Common myeloid progenitor, CD34-positive (primary cell): ENCODE measurements around the gene PTGDR.

Source experiments
- CTCF ChIA-PET: fragments of 350-600 bp; sonication (Branson Sonifier 250); formaldehyde crosslinking; loops from one replicate; lab custom pipeline; 2021; ENCODE audit warnings: antibody characterized with exemption; lab: Charles Lee
- POLR2A ChIA-PET: fragments of 350-600 bp; sonication (Branson Sonifier 250); formaldehyde crosslinking; loops from one replicate; lab custom pipeline; 2021; ENCODE audit warnings: antibody characterized with exemption; lab: Charles Lee
- DNase-seq, 3 donors: peaks; one replicate each; pipeline versions ENCODE4 v3.0.0 to v3.0.0-alpha.2; 2013
- H3K27ac ChIP-seq, 2 experiments: 1 replicate in 1 of 2; 2 replicates in 1 of 2; pipeline ENCODE4 v1.7.0; 2013; ENCODE audit warnings: inconsistent platforms in 2 of 2, low read length in 2 of 2, mild to moderate bottlenecking in 2 of 2, low read depth in 1 of 2, moderate library complexity in 1 of 2; ENCODE audit not compliant: severe bottlenecking in 2 of 2, insufficient read depth in 1 of 2, poor library complexity in 1 of 2
- H3K27me3 ChIP-seq, 5 experiments: replicated peaks in 2 of 5; 1 replicate in 3 of 5; 2 replicates in 2 of 5; pipeline versions ENCODE4 v1.6.1 to v1.7.0; 2013; ENCODE audit warnings: low read length in 4 of 5, mild to moderate bottlenecking in 2 of 5, moderate library complexity in 2 of 5, inconsistent platforms in 1 of 5; ENCODE audit not compliant: insufficient read depth in 5 of 5, control insufficient read depth in 4 of 5
- H3K36me3 ChIP-seq, 4 experiments: 1 replicate in 2 of 4; 2 replicates in 2 of 4; pipeline versions ENCODE4 v1.6.1 to v1.7.0; 2013; ENCODE audit warnings: low read length in 3 of 4, control low read depth in 1 of 4, mild to moderate bottlenecking in 1 of 4; ENCODE audit not compliant: control insufficient read depth in 4 of 4, insufficient read depth in 4 of 4
- H3K4me1 ChIP-seq, 4 experiments: 1 replicate in 3 of 4; 2 replicates in 1 of 4; pipeline versions ENCODE4 v1.6.1 to v1.7.1; 2013; ENCODE audit warnings: low read length in 3 of 4, mild to moderate bottlenecking in 3 of 4, control low read depth in 1 of 4, inconsistent platforms in 1 of 4, moderate library complexity in 1 of 4; ENCODE audit not compliant: control insufficient read depth in 4 of 4, insufficient read depth in 4 of 4; ENCODE audit errors: control extremely low read depth in 1 of 4
- H3K4me3 ChIP-seq, 7 experiments: 1 replicate in 4 of 7; 2 replicates in 3 of 7; pipeline versions ENCODE4 v1.5.1 to v1.7.0; 2013; ENCODE audit warnings: mild to moderate bottlenecking in 7 of 7, low read length in 6 of 7, moderate library complexity in 6 of 7, inconsistent platforms in 2 of 7, low read depth in 2 of 7, control low read depth in 1 of 7; ENCODE audit not compliant: insufficient read depth in 4 of 7, control insufficient read depth in 1 of 7; ENCODE audit errors: extremely low read depth in 1 of 7
- H3K9me3 ChIP-seq, 5 experiments: 1 replicate in 4 of 5; 2 replicates in 1 of 5; pipeline versions ENCODE4 v1.6.1 to v1.7.1; 2013; ENCODE audit warnings: low read length in 4 of 5, mild to moderate bottlenecking in 2 of 5, inconsistent platforms in 1 of 5, low read depth in 1 of 5, moderate library complexity in 1 of 5; ENCODE audit not compliant: control insufficient read depth in 4 of 5, insufficient read depth in 2 of 5; ENCODE audit errors: control extremely low read depth in 1 of 5
- WGBS: methylation state at CpG from one replicate; pipeline ENCODE4 v1.1.5; 2013; ENCODE audit not compliant: insufficient coverage; 5-methylcytosine and 5-hydroxymethylcytosine counted together

Gene PTGDR

DNA sequence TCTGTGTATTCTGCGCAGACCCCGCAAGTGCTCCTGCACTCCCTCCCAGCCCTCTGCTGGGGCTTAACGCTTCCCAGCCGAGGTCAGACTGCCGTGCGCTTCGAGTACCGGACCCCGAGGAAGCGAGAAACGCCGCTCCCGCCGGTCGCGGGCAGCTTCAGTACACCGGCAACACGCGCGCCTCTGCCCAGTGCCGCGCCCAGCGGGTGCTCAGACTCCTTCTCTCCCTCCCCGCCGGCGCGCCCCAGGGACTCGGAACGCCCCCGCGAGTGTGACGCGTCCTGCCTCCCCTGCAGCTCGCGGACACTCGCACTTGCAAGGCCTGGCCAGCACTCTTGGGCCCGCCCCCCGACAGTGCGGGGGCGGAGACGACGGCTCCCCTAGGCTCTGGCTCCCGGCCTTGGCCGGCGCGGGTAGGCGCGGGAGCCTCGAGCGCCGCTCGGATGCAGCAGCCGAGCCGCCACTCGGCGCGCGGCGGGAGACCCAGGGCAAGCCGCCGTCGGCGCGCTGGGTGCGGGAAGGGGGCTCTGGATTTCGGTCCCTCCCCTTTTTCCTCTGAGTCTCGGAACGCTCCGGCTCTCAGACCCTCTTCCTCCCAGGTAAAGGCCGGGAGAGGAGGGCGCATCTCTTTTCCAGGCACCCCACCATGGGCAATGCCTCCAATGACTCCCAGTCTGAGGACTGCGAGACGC lies 46.6 kb downstream of the PTGDR start, which contains the start of gene PTGER2:
Gene PTGER2 (plus strand): TSS at position 410 of the 692 bp plus-strand sequence. CDS start 237 bp downstream, at position 647.
- H3K27ac ChIP-seq, result peak within 1 kb of the TSS; percentile 77 to 88
- H3K4me1 ChIP-seq, result peaks cover 53 to 94% (median 88%) of the 10 kb centered on the region in 4 experiments

DNA sequence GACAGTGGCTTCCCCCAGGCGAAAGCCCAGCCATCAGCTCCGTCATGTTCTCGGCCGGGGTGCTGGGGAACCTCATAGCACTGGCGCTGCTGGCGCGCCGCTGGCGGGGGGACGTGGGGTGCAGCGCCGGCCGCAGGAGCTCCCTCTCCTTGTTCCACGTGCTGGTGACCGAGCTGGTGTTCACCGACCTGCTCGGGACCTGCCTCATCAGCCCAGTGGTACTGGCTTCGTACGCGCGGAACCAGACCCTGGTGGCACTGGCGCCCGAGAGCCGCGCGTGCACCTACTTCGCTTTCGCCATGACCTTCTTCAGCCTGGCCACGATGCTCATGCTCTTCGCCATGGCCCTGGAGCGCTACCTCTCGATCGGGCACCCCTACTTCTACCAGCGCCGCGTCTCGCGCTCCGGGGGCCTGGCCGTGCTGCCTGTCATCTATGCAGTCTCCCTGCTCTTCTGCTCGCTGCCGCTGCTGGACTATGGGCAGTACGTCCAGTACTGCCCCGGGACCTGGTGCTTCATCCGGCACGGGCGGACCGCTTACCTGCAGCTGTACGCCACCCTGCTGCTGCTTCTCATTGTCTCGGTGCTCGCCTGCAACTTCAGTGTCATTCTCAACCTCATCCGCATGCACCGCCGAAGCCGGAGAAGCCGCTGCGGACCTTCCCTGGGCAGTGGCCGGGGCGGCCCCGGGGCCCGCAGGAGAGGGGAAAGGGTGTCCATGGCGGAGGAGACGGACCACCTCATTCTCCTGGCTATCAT lies 47.3 kb downstream of the PTGDR start:
- Histone ChIP-seq H3K27me3 (no peaks in the 10 kb centered on the region), H3K4me3 (peak overlapping the region; percentile 54 to 96 (median 90)), H3K9me3 (no peaks in the 10 kb centered on the region), H3K27ac (peak overlapping the region; percentile 75 to 88), H3K36me3 (peaks cover 0 to 3% (median 0%) of the 10 kb centered on the region in 4 experiments), H3K4me1 (peaks cover 50 to 93% (median 83%) of the 10 kb centered on the region in 4 experiments)
- DNase-seq, result peak in 2 of 3 donors; percentile 62 to 74
- ChIA-PET CTCF (interaction anchor here (1.5 to 5.8 kb wide), 3 partner anchors 10 to 17 kb away, joined by 3 to 34 read pairs (median 5); no protein-coding TSS in a partner anchor), POLR2A (no interaction called here)
- WGBS, result under 1% methylated on average over 59 of the region's 63 CpGs

More for the DNA sequence above, 46.6 kb downstream of the PTGDR start, which contains the start of gene PTGER2:
- WGBS, result under 1% methylated on average over 64 of the region's 73 CpGs
- POLR2A ChIA-PET, result interaction anchor here (0.6 kb wide), 1 partner anchor 383 kb away, joined by 3 read pairs; no protein-coding TSS in a partner anchor
- Histone ChIP-seq H3K27me3 (no peaks in the 10 kb centered on the region), H3K4me3 (peak within 1 kb of the TSS; percentile 54 to 96 (median 90)), H3K9me3 (no peaks in the 10 kb centered on the region), H3K36me3 (no peaks in the 10 kb centered on the region)
- DNase-seq, result peak; percentile 74 to 95 (median 90)
- CTCF ChIA-PET, result interaction anchor here (1.2 to 5.8 kb wide), 4 partner anchors 9 to 162 kb away, joined by 3 to 34 read pairs (median 4); no protein-coding TSS in a partner anchor

DNA sequence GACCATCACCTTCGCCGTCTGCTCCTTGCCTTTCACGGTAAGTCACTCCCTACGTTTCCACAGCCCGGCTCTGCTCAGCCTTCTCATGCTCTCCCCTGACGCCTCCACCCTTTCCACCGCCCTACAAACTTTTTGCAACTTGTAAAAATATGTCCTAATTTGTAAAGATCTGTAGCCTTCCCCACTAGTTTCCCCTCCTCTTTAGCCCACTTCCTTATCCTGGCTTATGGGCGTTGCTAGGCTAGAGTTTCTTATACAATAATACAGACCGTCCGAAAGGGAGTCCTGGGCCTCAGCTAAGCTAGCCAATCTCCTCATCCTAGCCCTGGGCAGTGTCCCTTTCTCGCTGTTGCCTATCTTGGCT lies 47.8 kb downstream of the PTGDR start:
- no peaks in the 10 kb centered on the region for H3K27me3 ChIP-seq
- H3K4me1 ChIP-seq, result peaks cover 44 to 87% (median 77%) of the 10 kb centered on the region in 4 experiments
- 0% methylated on average over 8 of the region's 11 CpGs for WGBS
- ChIA-PET CTCF (interaction anchor here (1.9 to 5.8 kb wide), 3 partner anchors 11 to 16 kb away, joined by 5 to 34 read pairs (median 10); no protein-coding TSS in a partner anchor), POLR2A (interaction anchor here (0.8 kb wide), 1 partner anchor 87 kb away, joined by 3 read pairs; no protein-coding TSS in a partner anchor)
- H3K27ac ChIP-seq, result peak overlapping the region; percentile 75 to 88
- H3K9me3 ChIP-seq, result no peaks in the 10 kb centered on the region
- peaks cover 0 to 5% (median 2%) of the 10 kb centered on the region in 4 experiments for H3K36me3 ChIP-seq
- peak overlapping the region; percentile 54 to 96 (median 90) for H3K4me3 ChIP-seq
- peak in 2 of 3 donors; percentile 66 to 73 for DNase-seq

DNA sequence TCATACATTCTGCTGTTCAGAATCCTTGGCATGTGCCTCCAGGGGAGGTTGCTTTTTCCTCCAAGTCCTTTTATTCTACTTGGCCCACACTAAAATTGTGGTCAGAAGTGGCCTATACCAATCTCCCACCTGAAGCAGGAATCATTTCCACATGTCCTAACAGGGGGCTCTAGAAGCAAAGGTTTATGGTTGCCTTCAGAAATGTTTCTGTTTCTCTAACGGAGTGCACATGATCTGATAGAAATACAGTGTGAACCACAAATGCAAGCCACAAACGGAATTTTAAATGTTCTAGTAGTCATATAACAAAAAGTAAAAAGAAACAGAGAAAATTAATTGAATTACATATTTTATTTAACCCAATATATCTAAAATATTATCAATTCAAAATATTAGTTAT lies 50.6 kb downstream of the PTGDR start:
- CTCF ChIA-PET, result interaction anchor here (1.4 to 5.8 kb wide), 4 partner anchors 8 to 234 kb away, joined by 3 to 34 read pairs (median 8); partner anchors contain the start of genes GPR137C and TXNDC16
- Histone ChIP-seq H3K4me1 (peaks cover 27 to 60% (median 52%) of the 10 kb centered on the region in 4 experiments), H3K4me3 (peak overlapping the region in 3 of 7 experiments; percentile 94 to 96 (median 95)), H3K36me3 (peaks cover 5 to 19% (median 9%) of the 10 kb centered on the region in 4 experiments), H3K27me3 (no peaks in the 10 kb centered on the region), H3K9me3 (peaks cover 3 to 16% (median 8%) of the 10 kb centered on the region in 5 experiments), H3K27ac (peak overlapping the region in 1 of 2 experiments; percentile 69)
- POLR2A ChIA-PET, result no interaction called here
- WGBS, result no CpG with 5 or more reads among the region's 2 CpGs
- peak in 2 of 3 donors; percentile 50 to 53 for DNase-seq

DNA sequence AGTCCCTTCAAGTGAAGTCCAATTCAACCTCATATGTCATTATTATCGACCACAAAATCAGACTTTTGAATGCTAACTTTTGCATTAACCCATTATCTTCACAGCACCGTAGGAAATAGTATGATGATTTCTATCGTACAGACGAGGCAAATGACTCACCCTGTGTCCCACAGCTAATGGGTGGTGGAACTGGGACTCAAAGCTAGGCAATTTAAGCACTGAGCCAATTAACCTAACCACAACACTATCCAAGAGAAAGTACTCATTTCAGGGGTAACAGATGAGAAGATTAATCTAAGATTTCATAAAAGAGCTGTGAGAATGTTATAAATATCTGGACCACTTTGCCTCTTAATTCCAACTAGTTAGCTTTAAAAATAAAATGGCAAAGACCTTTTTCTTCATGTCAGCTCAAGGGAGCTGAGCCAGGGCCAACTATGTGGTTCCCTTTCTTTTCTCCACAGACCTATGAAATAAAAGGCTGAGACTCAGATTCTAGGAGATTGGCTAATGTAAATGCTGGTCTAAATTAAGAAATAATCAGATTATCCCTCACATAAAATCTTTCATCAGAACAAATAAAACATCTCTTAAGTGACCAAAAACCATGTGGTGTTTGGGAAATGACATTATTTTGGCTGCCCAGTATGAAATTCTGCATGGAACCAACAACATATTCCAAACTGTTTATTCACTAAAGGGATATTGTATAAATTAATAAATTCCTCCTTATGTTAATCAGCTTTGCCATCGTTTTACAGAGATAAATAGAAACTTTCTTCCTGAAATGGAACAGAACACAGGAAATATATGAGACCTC lies 51.5 kb downstream of the PTGDR start:
- Histone ChIP-seq H3K4me1 (peaks cover 22 to 51% (median 44%) of the 10 kb centered on the region in 4 experiments), H3K27me3 (no peaks in the 10 kb centered on the region), H3K9me3 (peaks cover 3 to 18% (median 11%) of the 10 kb centered on the region in 5 experiments), H3K36me3 (peaks cover 5 to 23% (median 10%) of the 10 kb centered on the region in 4 experiments), H3K4me3 (peak overlapping the region in 2 of 7 experiments; percentile 94 to 95), H3K27ac (no peak overlapping the region)
- 40% methylated on average over 1 of the region's 5 CpGs for WGBS
- POLR2A ChIA-PET, result interaction anchor here (0.6 kb wide), 1 partner anchor 30 kb away, joined by 3 read pairs; no protein-coding TSS in a partner anchor
- peak in 2 of 3 donors; percentile 20 to 48 for DNase-seq
- CTCF ChIA-PET, result interaction anchor here (5.8 kb wide), 1 partner anchor 19 kb away, joined by 34 read pairs; no protein-coding TSS in a partner anchor

DNA sequence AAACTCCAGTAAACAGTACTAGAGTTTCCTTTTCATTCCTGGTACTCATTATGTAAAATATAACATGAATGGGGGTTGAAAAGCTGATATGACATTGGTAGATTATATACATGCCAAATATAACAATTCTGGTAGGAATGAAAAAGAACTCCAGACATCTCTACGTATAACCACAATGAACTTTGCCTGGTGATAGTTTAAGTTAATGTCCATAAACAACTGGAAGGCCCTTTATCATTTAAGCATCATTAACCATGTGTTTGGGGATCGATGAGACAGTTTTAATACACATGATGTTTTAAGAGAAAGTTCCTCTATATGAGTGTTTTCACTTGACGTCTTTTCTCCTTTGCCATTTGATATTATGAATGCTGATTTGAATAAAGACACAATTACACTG lies 52.4 kb downstream of the PTGDR start:
- H3K27me3 ChIP-seq, result no peaks in the 10 kb centered on the region
- no CpG with 5 or more reads among the region's 3 CpGs for WGBS
- H3K27ac ChIP-seq, result no peak overlapping the region
- DNase-seq, result no peak
- H3K4me3 ChIP-seq, result no peak overlapping the region
- peaks cover 22 to 47% (median 40%) of the 10 kb centered on the region in 4 experiments for H3K4me1 ChIP-seq
- H3K9me3 ChIP-seq, result peaks cover 3 to 18% (median 11%) of the 10 kb centered on the region in 5 experiments
- peaks cover 5 to 25% (median 10%) of the 10 kb centered on the region in 4 experiments for H3K36me3 ChIP-seq
- CTCF ChIA-PET, result interaction anchor here (0.6 to 1.2 kb wide), 2 partner anchors 9 to 20 kb away, joined by 5 read pairs; no protein-coding TSS in a partner anchor
- POLR2A ChIA-PET, result no interaction called here
